ENCODE data around the gene CDKL2. TPM values are rescaled to one million over a fixed set of nuclear protein-coding genes. Genes with fewer than 3 reads are reported as not detected.

The CDKL2 gene
- total and polyA plus RNA-seq, 2 experiments from 2014 or later: 1.8 to 3.1 TPM

- H3K27ac Mint-ChIP-seq: no peak overlapping the region
- no peak; the same call in 2 of the 3 replicates for ATAC-seq
- H3K4me1 ChIP-seq (ENCODE audit: insufficient read depth): no peaks in the 10 kb centered on the region
- H3K27me3 ChIP-seq (ENCODE audit: insufficient read depth): no peaks in the 10 kb centered on the region
- 0 out of 2 replicates have a peak, but pooled peaks cover 5% of the 10 kb centered on the region for H3K9me2 ChIP-seq (ENCODE audit: insufficient read depth)
- no peak overlapping the region for H3K4me3 Mint-ChIP-seq
- peaks cover 2% of the 10 kb centered on the region for H3K27me3 Mint-ChIP-seq (ENCODE audit: insufficient read depth, low read depth, poor library complexity)
- no peaks in the 10 kb centered on the region for H3K9me3 Mint-ChIP-seq
- no peak overlapping the region for H3K4me3 ChIP-seq
- H3K36me3 ChIP-seq (ENCODE audit: insufficient read depth): no peaks in the 10 kb centered on the region
- TF ChIP-seq POLR2AphosphoS5 (IDR thresholded peaks at IDR 0.05; ENCODE audit: low read depth): no peak
- no peak for TF ChIP-seq CTCF (conservative IDR thresholded peaks at IDR 0.05; ENCODE audit: low read depth in 2 of 2)
- no peak for TF ChIP-seq ZNF462 (CRISPR knock-in tag; IDR thresholded peaks at IDR 0.05)
- no peak for TF ChIP-seq JUNB (IDR thresholded peaks at IDR 0.05; ENCODE audit: unreplicated experiment)
- TF ChIP-seq ZNF114 (CRISPR knock-in tag; IDR thresholded peaks at IDR 0.05): no peak
- no peak for TF ChIP-seq NANOG (IDR thresholded peaks at IDR 0.05; ENCODE audit: borderline replicate concordance)
- no peak for TF ChIP-seq REST (IDR thresholded peaks at IDR 0.05; ENCODE audit: unreplicated experiment)
- no peak for TF ChIP-seq CREB1 (CRISPR knock-in tag; IDR thresholded peaks at IDR 0.05; ENCODE audit: low read depth)
- no peak for TF ChIP-seq EZH2phosphoT487 (IDR thresholded peaks at IDR 0.05; ENCODE audit: unreplicated experiment)
- no peak for TF ChIP-seq STAT1 (IDR thresholded peaks at IDR 0.05; ENCODE audit: unreplicated experiment)
- TF ChIP-seq ETS1 (IDR thresholded peaks at IDR 0.05): no peak
- no peak for TF ChIP-seq ZNF331 (CRISPR knock-in tag; IDR thresholded peaks at IDR 0.05; ENCODE audit: low read depth)
- no peak for TF ChIP-seq EZH2 (IDR thresholded peaks at IDR 0.05; ENCODE audit: low read depth, unreplicated experiment)
- no peak overlapping the region for H3K27ac ChIP-seq (ENCODE audit: low read depth)
- no peaks in the 10 kb centered on the region for H3F3A ChIP-seq (replicated peaks; ENCODE audit: low read depth)
- no peaks in the 10 kb centered on the region for H4K20me1 ChIP-seq (replicated peaks; ENCODE audit: insufficient read depth)
- no peaks in the 10 kb centered on the region for H3K4me1 Mint-ChIP-seq
- no peak overlapping the region for H2AFZ ChIP-seq
- DNase-seq (ENCODE audit: low spot score): no peak
- no peaks in the 10 kb centered on the region for H3K79me2 ChIP-seq (replicated peaks; ENCODE audit: insufficient read depth)
- no peaks in the 10 kb centered on the region for H3K36me3 Mint-ChIP-seq (ENCODE audit: low read depth)
- H3K4me2 ChIP-seq: no peak overlapping the region
Measured at GRCh38 chr4:75545526-75545925, 84.8 kb downstream of the CDKL2 start.
